Measurements from ENCODE around the gene CABP7. TPM values are rescaled to one million over a fixed set of nuclear protein-coding genes. Genes with fewer than 3 reads are reported as not detected.

CABP7 gene
- total RNA-seq, 1 experiment from 2014 or later = not detected

- BruUV-seq (replicated peaks) = no TSS peak
- intact Hi-C loops (cut with micrococcal nuclease; ENCODE audit: unreplicated experiment) = no loop called here
- TF ChIP-seq EZH2 (IDR thresholded peaks at IDR 0.05; ENCODE audit: borderline replicate concordance, low read depth, low read length, poor library complexity, severe bottlenecking) (no peak), CTCF (conservative IDR thresholded peaks at IDR 0.05; ENCODE audit: low read depth, low read length) (no peak)
These were observed 17.7 kb downstream of the CABP7 start for GRCh38 chr22:29737251-29738117.

GRCh38 chr22:29738118-29738815 lies 18.5 kb downstream of the CABP7 start:
- POLR2A ChIA-PET (ENCODE audit: low non-redundant PET) = no interaction called here
- TF ChIP-seq CTCF (conservative IDR thresholded peaks at IDR 0.05; ENCODE audit: low read depth, low read length) (no peak), EZH2 (IDR thresholded peaks at IDR 0.05; ENCODE audit: borderline replicate concordance, low read depth, low read length, poor library complexity, severe bottlenecking) (no peak)

More at GRCh38 chr22:29737251-29738117, 17.7 kb downstream of the CABP7 start:
- CTCF ChIA-PET = no interaction called here
- no peaks in the 10 kb centered on the region for H3K36me3 ChIP-seq (ENCODE audit: insufficient read depth, low read length, poor library complexity, severe bottlenecking)
- no peaks in the 10 kb centered on the region for H3K27me3 ChIP-seq (replicated peaks; ENCODE audit: insufficient read depth, low read depth, low read length, poor library complexity)
- no peaks in the 10 kb centered on the region for H3K9me3 ChIP-seq (ENCODE audit: low read depth, low read length, poor library complexity, severe bottlenecking)
- H3K27ac ChIP-seq (ENCODE audit: low read depth, low read length, poor library complexity, severe bottlenecking) = no peak overlapping the region
- POLR2A ChIA-PET (ENCODE audit: low non-redundant PET) = no interaction called here
- H3K4me3 ChIP-seq (ENCODE audit: low read depth, low read length, poor library complexity, severe bottlenecking) = no peak overlapping the region
- peaks cover 15% of the 10 kb centered on the region for H3K4me1 ChIP-seq (ENCODE audit: insufficient read depth, low read length, poor library complexity, severe bottlenecking)
- DNase-seq (ENCODE audit: low spot score) = no peak

GRCh38 chr22:29739346-29739875 lies 19.6 kb downstream of the CABP7 start:
- no TSS peak for BruUV-seq (replicated peaks)
- CTCF ChIA-PET = interaction anchor here (0.5 kb wide), 1 partner anchor 1043 kb away, joined by 3 read pairs; no protein-coding TSS in a partner anchor
- POLR2A ChIA-PET (ENCODE audit: low non-redundant PET) = no interaction called here
- intact Hi-C loops (cut with micrococcal nuclease; ENCODE audit: unreplicated experiment) = no loop called here
- Histone ChIP-seq H3K27ac (ENCODE audit: low read depth, low read length, poor library complexity, severe bottlenecking) (no peak overlapping the region), H3K4me3 (ENCODE audit: low read depth, low read length, poor library complexity, severe bottlenecking) (no peak overlapping the region), H3K9me3 (ENCODE audit: low read depth, low read length, poor library complexity, severe bottlenecking) (no peaks in the 10 kb centered on the region), H3K36me3 (ENCODE audit: insufficient read depth, low read length, poor library complexity, severe bottlenecking) (no peaks in the 10 kb centered on the region), H3K4me1 (ENCODE audit: insufficient read depth, low read length, poor library complexity, severe bottlenecking) (no peaks in the 10 kb centered on the region), H3K27me3 (replicated peaks; ENCODE audit: insufficient read depth, low read depth, low read length, poor library complexity) (no peaks in the 10 kb centered on the region)
- TF ChIP-seq CTCF (conservative IDR thresholded peaks at IDR 0.05; ENCODE audit: low read depth, low read length) (no peak), EZH2 (IDR thresholded peaks at IDR 0.05; ENCODE audit: borderline replicate concordance, low read depth, low read length, poor library complexity, severe bottlenecking) (no peak)
- no peak for DNase-seq (ENCODE audit: low spot score)

More at GRCh38 chr22:29738118-29738815, 18.5 kb downstream of the CABP7 start:
- intact Hi-C loops (cut with micrococcal nuclease; ENCODE audit: unreplicated experiment) = no loop called here
- H3K9me3 ChIP-seq (ENCODE audit: low read depth, low read length, poor library complexity, severe bottlenecking) = no peaks in the 10 kb centered on the region
- peaks cover 10% of the 10 kb centered on the region for H3K4me1 ChIP-seq (ENCODE audit: insufficient read depth, low read length, poor library complexity, severe bottlenecking)
- no peak for DNase-seq (ENCODE audit: low spot score)
- H3K27ac ChIP-seq (ENCODE audit: low read depth, low read length, poor library complexity, severe bottlenecking) = no peak overlapping the region
- H3K36me3 ChIP-seq (ENCODE audit: insufficient read depth, low read length, poor library complexity, severe bottlenecking) = no peaks in the 10 kb centered on the region
- H3K27me3 ChIP-seq (replicated peaks; ENCODE audit: insufficient read depth, low read depth, low read length, poor library complexity) = no peaks in the 10 kb centered on the region
- H3K4me3 ChIP-seq (ENCODE audit: low read depth, low read length, poor library complexity, severe bottlenecking) = no peak overlapping the region
- BruUV-seq (replicated peaks) = no TSS peak
- CTCF ChIA-PET = no interaction called here

Measured in A673 (cell line).